Renal pelvis (tissue), 4 donors: Measurements from ENCODE around the gene STXBP6. TPM values are rescaled to one million over a fixed set of nuclear protein-coding genes. Genes with fewer than 3 reads are reported as not detected.
A peak's percentile ranks its signal among the peaks of the same experiment; 100 is the strongest.

Experiments used
- DNase-seq: peaks from one replicate; pipeline ENCODE4 v3.0.0-alpha.2; 2013
- polyA plus RNA-seq, 3 donors: library from polyadenylated mRNA; unstranded; fragments of 120-200 nt; gene quantifications; one replicate each; pipeline ENCODE4 v1.2.1, GENCODE V29; 2013; ENCODE audit not compliant: insufficient read length in 3 of 3

STXBP6 gene
- polyA plus RNA-seq, 3 donors: 7.0 to 9.3 (median 7.1) TPM

DNA sequence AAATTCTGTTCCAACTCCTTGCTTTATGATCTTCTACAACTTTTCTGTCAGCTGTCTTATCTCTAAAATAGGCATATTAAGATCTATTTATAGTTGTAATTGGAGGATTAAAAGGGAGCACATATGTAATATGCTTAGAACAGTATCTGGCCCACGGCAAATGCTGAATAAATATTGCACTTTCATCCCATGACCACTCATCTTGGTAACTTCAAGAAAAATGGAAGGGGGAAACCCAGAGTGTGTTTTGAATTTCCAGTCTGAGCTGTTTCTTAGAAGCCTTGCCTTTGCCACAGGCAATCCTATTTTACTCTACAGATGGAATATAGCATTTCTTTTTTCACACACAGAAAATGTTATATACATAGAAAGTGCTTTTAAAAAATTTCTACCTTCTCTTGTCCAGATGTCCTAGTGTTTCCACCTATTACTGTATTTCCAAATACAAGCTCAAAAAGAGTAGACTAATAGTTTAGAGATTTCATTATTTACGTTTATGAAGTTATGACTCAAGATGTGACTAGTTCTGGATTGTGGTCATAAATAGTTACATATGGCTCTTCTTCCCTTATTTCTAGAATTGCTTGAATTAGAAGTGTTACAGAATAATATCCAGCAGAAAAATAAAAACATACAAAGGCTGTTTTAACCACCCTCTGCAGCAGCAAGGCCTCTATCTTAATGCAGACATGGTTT is 6.2 kb upstream of the STXBP6 start:
- DNase-seq: no peak

DNA sequence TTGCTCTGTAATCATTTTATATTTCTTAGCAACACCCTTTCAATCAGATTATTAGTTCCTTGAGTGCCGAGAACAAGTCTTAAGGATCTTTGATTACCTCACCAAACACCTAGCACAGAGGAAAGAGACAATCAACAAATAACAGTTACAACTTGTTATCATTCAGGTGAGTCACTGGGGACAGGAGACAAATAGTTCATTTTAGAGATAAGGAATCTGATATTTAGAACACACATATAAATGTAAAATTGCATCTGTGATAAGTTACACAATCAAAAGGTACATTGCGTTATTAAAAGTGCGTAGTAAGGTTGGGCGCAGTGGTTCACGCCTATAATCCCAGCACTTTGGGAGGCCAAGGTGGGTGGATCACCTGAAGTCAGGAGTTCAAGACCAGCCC is 5.1 kb upstream of the STXBP6 start:
- no peak for DNase-seq

- no peak for DNase-seq
These were observed 3.6 kb upstream of the STXBP6 start for GRCh38 chr14:25053585-25053984.

- DNase-seq: no peak
These were observed 3.0 kb upstream of the STXBP6 start for GRCh38 chr14:25052921-25053320.

- DNase-seq: no peak
These were observed 2.4 kb upstream of the STXBP6 start for GRCh38 chr14:25052385-25052784.

DNA sequence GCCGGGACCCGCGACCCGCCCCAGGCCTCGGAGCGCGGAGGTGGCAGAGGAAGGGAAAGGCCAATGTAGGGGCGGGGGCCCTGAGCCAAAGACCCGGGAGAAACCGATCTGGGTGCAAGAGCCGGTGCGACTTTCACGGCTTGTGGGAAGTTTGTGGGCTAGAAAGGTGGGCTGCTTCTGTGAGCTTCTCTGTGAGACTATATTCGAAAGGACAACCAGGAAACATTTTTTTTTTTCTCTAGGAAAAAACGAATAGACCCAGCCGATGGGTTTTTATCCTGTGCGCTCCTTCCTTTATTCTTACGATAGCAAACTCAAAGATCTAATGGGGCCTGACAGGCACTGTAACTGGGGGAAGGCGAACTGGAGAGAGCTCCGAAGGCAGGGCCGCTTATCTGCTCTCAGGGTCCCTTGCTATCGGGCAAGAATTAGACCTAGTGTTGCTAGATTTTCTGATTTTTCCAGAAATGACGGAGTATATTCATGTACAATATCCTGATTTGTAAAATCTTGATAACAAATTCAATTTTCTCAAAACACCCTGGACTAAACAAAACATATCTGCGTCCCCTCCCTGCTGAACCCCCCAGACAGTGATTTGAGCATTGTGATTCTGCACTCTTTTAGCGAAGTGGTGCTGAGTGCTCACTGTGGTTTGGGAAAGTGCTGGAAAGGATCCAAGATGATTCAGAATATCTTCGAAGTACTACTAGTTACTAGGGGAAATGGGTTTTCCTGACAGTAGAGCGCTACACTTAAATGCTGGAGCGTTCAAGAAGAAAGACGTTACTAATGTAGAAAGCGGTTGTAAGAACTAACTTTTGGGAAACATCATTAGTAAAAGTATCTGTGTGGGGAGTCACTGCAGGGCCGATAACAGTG is 563 bp upstream of the STXBP6 start:
- DNase-seq: peak; percentile 28

GRCh38 chr14:25049093-25049567 is 817 bp downstream of the STXBP6 start:
- no peak for DNase-seq

DNA sequence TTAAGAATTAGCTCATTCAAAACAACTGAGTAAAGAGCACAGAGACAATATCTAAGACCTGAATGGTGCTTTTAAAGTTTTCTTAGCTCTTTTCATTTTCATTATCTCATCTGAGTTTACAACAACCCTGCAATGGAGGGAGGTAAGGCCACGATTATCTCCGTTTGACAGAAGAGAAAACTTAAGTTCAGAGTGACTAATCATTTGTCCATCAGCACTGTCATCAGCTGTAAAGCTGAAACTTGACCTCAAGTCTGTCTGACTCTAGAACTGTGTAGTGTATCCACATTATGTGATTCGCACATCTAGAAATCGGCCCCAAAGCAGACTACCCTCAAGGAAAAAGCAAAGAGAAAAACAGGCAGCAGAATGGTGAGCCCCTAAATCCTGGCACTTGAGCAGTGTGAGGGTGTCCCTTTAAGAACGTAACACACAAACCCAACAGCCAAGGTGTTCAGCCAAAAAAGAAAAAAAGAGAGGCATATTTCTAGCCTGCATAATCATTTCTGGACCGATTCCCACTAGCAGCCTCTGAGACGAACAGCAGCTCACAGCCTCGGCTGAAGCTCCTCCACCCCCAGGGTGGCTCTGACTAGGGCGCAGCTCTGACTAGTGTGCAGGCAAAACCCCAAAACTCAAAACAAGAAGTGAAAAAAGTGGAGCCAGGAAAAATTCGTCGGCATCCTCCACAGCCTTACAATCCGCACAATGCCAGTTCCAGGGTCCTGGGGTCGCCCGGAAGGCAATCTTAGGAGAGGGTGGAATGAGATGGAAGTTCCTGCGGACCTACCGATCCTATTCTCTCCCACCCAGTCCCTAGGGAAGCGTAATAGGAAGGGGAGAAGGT is 1.6 kb downstream of the STXBP6 start:
- DNase-seq: no peak

DNA sequence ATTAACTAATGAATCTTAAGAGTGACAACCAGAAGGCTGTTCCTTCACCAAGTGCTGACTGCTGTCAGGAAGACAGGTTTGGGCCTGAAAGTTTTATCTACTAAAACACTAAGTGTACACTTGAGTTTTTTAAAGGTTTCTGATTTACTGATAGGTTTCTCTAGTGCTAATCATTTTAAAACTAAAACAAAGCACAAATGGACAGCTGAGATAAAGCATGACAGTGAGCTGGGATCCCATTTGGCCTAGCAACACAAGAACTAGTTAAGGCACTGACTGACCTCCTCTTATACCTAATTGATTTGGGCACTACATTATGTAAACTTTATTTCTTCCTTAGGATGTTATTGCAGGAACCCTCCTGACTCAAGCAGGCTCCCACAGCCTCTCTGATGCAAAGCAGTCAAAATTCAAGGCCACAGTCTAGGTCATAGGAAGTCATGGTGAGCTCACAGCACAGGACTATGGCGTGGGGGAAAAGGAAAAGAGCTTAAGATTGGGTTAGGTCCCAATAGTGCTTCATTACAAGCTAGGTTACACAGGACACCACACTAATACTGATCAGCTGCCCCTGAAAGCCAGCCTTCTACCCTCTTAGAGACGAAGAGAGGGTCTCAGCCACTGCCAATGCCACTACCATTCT is 3.5 kb downstream of the STXBP6 start:
- no peak for DNase-seq

DNA sequence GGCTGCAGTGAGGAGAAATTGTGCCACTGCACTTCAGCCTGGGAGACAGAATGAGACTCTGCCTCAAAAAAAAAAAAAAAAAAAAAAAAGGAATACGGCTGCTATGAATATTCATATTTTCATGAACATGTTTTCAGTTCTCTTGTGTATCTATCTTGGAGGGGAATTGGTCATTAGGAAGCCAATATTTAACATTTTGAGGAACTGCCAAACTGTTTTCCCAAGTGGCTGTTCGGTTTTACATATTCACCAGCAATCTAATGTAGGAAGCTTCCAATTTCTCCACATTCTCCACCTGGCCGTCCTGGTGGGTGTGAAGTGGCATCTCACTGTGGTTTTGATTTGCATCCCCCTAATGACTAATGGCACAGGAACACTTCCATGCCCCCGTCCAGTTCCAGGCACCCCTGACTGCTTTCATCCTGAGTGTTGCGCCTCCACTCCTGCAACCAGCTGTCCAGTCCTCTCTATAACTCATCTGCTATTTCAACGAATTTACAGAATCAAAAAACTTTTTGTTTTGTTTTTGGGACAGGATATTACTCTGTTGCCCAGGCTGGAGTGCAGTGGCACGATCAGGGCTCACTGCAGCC is 5.7 kb downstream of the STXBP6 start:
- no peak for DNase-seq

DNA sequence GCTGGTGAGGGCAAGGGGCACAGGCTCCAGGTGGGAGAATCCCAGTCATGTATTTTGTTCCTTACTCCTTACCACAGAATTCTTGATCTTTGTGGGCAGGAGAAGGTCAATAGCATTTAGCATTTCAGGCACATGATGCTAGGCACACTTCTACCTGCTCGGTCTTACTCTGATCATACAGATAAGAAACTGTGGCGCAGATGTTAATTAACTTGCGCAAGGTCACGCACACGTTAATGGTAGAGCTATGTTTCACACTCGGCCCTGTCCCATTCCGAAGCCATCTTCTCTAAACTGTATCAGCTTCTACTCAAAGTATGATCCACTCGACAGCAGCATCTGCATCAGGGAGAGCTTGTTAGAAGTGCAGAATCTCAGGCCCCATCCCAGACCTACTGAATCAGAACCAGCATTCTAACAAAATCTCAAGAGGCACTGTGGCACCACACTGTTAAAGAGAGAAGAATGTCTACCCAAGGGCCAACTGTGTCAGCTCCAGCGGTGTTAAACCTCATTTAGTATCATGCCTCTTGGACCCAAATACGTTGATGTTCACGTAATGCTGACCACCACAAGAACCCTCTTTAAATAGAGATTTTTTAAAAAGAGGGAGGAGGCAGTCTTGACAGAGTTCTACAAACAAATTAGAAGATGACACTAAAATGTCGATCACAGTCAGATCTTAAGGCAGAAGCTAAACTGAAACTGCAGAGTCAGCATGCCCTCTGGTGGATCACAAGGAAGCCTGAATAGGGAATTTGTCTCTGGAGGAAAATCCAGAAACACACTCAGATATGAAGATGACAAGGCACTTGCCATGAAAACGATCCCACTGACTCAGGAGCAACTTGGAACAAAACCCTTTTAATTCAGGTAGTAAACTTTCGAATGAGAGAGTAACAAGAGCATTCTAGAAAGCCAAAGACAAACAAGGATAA is 7.3 kb downstream of the STXBP6 start:
- peak; percentile 51 for DNase-seq

GRCh38 chr14:25041898-25042297 is 8.0 kb downstream of the STXBP6 start:
- peak; percentile 40 for DNase-seq

DNA sequence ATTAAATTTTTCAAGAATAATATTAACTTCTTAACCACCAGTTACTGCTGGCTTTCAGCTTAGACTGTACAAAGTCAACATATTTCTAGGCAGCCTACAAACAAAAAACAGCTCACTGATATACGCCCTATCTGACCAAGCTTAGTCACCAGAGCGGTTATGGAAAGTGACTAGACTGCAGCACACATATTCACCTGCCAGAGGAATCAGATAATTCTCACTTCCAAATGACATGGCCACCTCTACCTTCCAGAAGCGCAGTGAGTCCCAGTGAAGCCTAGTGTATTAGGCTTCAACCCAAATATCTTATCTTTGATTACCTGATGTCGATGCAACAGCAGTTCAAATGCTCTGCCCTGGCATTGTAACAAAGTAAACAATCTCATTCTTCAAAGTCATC is 8.5 kb downstream of the STXBP6 start:
- no peak for DNase-seq

- no peak for DNase-seq
These were observed 10.0 kb downstream of the STXBP6 start for GRCh38 chr14:25039933-25040332.

- DNase-seq: no peak
These were observed 11.8 kb downstream of the STXBP6 start for GRCh38 chr14:25038044-25038668.

DNA sequence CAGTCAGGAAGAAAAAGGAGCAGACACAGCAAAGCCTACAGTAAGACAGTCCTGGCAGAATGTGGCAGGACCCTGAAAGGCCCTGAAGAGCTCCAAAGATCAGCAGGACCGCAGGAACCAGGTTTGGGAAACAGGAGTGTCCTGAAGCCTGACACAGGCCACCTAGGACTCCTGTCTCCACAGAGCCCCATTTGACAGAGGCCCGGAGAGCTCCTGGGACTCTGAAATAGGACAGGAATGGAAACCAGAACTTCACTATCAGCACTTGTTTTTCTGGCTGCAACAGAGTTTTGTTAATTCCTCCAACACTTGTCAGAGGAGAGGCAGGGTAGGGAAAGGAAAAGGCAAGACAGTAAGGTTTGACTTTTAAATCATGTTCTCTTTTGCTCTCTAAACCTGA is 12.9 kb downstream of the STXBP6 start:
- no peak for DNase-seq

DNA sequence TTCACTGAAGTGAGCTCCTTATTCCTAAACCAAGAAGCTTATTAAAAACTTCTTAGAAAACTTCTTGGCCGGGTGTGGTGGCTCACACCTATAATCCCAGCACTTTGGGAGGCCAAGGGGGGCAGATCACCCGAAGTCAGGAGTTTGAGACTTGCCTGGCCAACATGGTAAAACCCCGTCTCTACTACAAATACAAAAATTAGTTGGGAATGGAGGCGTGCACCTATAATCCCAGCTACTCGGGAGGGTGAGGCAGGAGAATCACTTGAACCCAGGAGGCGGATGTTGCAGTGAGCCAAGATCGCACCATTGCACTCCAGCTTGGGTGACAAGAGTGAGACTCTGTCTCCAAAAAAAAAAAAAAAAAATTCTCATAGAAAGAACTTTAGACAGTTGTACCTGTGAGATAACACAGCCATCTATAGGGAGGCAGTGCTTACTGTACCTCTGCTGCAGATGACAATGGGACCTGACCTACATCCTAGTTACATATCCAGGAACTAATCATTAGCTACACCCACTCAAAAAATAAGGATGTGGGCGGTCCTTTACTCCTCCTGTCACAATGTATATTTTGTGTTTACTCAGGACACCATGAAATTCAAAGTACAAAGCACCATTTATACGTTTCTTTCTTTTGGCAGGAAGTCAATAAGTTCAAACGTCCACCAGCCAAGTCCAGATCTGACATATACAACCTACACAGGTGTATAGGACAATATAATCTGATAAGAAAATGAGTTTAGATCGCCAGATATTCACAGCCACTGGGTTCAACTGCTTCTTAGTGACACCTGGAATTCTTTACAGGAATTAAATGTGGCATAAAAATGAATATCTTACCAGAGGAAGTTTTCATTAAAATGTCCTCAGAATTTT is 14.9 kb downstream of the STXBP6 start:
- peak; percentile 22 for DNase-seq

DNA sequence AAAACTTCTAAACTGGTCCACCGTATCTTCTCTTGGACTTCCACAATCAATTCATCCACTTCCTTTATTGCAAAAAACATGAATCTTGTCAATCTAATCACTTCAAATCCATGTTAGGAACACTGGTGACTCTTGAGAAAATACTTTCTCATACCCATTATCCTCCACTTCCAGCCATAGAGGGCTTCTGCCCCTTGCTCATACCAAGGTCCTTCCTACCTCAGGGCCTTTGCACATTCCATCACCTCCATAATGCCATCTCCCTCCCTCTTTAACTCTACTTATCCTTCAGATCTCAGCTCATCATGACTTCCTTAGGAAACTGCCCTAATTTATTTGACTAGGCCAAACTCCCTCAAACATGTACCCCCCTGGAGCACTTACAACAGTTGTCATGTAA is 16.6 kb downstream of the STXBP6 start:
- DNase-seq: no peak
